ENCODE measurements around the gene IGFL4.

The IGFL4 gene

DNA sequence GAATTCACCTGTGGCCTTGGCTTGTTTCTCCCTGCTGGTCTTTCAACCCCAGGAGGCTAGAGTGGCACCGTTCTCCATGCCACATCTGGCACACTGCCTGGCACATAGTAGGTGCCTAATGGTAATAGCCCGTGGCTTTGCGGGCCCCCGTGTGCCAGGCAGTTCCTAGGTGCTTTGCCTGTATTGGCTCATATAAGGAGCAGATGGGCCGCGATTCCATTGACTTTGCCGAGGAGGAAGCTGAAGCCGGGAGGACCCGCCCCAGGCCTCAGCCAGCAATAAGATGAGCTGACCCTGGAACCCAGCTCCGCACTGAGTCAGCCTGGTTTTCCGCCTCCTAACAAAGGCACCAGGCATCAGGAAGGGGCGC lies 18.8 kb downstream of the IGFL4 start:
- DNase-seq (ENCODE audit: low read depth in 2 of 3, low spot score in 2 of 3), result no peak

DNA sequence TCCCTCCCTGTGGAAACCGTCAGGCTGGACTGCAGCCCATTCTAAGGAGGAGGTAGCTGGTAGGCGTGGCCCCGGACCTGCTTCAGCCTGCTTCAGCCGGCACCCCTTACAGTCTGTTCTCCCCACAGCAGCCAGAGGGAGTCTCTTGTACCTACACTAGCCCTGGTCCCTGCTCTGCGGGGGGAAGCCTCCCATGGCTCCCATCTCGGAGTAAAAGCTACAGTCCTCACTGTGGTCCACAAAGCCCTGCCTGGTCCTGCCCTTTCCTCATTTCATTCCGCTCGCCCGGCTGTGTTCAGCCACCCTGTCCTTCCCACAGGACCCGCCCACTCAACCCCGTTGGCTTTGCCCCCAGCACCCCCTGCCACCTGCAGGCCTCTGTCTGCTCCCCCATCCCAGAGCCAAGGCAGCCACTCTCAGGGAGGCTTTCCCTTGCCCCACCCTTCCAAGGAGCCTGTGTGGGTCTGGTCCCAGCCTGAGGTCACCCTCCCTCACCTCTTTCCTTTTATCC lies 19.2 kb downstream of the IGFL4 start:
- DNase-seq (ENCODE audit: low read depth in 2 of 3, low spot score in 2 of 3), result no peak

DNA sequence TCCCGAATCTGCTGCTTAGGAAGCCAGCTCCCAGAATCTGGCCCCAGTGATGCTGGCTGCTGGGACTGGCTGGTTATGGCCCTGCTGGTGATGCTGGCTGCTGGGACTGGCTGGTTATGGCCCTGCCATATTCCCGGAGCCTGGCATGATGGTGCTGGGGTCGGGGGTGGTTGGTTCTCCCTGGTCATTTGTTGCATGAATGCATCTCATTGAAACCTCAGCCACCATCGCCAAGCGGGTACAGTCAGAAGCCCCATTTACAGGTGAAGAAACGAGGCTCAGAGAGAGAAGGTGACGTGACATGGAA lies 20.0 kb downstream of the IGFL4 start:
- no peak for DNase-seq (ENCODE audit: low read depth in 2 of 3, low spot score in 2 of 3)

DNA sequence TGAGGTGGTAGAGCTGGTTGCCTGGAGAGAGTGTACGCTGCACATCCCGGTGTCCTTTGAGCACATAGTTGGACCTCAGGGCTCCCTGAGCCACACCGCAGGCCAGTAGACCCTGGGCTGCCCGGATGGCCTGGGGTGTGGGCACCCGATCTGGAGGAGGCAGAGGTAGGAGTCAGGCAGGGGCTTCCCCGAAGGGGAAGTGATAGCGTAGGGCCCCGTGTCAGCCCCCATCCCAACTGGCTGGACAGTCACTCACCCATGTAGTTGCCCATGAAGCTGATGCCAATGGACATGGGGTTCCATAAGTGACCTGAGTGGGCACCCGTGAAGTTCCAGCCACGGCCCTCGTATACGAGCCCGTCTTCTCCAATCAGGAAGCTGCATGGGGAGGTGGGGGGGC lies 21.5 kb downstream of the IGFL4 start:
- no peak for DNase-seq (ENCODE audit: low read depth in 2 of 3, low spot score in 2 of 3)

DNA sequence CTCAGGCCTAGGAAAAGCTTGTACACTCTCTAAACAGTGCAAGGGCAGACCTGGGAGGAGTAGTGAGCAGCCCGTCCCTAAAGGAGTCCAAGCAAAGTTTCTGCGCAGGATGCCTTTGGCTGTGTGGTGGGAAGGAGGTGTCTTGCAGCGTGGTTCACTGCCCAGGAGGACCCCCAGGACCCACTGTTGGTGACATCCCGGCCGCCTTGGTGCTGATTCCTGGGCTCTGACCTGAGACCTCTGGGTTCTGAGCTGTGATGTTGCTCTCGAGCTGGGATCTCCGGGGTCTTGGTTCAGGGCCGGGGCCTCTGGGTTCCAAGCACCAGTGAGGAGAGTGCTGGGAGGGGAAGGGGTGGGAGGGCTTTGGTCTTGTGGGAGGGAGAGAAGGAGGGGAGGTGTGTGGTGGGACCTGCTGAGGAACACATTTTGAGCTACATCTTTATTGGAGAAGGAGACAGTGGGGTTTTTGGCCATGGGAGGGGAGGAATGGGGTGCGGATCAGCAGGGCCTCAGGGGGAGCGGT lies 22.0 kb downstream of the IGFL4 start:
- DNase-seq (ENCODE audit: low read depth in 2 of 3, low spot score in 2 of 3), result no peak

DNA sequence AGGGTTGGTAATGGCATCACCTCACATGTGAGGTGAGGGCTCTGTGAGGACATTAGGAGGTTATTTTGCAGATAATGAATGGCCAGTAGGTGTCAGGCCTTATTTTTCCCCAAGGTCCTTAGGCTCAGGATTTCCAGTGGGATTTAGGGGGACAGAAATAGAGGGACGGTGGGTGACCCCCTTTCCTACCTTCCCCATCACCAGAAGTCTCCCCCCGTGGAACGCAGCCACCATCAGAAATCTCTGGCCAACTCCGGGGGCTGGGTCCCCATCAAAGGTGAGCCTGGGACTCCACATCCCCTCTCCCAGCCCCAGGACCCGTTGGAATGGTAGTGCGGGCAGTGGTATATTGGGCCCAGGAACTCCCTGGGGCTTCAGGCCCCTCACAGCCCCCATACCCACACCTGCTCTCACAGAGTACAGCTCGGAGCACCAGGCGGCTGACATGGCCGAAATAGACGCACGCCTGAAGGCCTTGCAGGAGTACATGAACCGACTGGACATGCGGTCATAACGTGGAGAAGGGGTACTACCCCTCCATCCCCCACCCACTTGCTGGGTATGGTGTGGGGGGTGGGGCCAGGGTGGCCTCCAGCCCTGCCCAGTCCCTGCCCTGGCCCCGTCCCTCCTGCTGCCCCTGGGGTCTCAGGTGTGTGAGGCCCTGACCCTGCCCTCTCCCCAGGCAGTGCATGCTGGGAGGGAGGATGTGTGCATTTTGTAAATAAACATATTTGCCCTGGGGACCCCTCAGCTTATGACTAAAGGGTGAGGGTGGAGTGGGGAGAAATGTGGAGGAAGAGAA lies 22.7 kb downstream of the IGFL4 start:
- no peak for DNase-seq (ENCODE audit: low read depth in 2 of 3, low spot score in 2 of 3)

DNA sequence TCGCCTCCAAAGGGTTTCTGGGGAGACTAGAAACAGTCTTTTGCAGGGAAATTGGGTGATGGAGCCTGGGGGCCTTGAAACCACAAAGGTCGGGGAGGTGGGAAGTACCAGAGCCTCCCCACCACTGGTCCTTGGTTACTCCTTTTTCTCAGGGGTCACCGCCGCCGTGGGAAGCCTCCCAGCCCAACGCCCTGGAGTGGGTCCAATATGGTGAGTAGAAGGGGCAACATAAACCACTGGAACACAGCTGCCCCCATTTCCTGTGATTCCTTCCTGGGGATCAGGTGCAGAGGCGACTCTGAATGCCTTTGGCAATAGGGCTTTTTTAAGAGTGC lies 23.7 kb downstream of the IGFL4 start:
- DNase-seq (ENCODE audit: low read depth in 2 of 3, low spot score in 2 of 3), result no peak

DNA sequence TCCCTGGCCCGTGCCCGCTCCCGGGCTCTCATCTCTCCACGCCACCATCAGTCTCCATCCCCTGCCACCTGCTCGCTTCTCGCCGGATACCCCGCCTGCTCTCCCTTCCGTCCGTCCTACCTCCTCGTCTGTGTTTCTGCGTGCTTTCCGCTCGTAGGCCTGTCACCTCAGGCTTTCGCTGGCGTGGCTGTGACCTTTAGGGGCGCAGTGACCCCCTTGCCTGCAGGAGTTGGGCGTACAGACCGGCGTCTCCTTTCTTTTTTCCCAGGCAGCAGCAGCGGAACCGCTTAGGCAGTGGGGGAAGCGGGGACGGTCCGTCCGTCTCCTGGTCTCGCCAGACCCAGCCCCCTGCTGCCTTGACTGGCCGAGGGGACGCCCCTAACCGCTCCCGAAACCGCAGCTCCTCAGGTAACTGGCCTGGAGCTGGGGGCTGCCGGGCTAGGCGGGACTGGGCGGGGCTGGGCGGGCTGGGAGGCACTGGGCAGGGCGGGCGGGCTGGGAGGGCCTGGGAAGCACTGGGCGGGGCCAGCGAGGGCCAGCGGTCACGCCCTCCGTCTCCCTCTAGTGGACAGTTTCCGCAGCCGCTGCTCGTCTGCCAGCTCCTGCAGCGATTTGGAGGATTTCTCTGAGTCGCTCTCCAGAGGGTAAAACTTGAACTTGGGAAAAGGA lies 24.2 kb downstream of the IGFL4 start:
- DNase-seq (ENCODE audit: low read depth in 2 of 3, low spot score in 2 of 3), result peak; percentile 62 to 63 (median 63)

DNA sequence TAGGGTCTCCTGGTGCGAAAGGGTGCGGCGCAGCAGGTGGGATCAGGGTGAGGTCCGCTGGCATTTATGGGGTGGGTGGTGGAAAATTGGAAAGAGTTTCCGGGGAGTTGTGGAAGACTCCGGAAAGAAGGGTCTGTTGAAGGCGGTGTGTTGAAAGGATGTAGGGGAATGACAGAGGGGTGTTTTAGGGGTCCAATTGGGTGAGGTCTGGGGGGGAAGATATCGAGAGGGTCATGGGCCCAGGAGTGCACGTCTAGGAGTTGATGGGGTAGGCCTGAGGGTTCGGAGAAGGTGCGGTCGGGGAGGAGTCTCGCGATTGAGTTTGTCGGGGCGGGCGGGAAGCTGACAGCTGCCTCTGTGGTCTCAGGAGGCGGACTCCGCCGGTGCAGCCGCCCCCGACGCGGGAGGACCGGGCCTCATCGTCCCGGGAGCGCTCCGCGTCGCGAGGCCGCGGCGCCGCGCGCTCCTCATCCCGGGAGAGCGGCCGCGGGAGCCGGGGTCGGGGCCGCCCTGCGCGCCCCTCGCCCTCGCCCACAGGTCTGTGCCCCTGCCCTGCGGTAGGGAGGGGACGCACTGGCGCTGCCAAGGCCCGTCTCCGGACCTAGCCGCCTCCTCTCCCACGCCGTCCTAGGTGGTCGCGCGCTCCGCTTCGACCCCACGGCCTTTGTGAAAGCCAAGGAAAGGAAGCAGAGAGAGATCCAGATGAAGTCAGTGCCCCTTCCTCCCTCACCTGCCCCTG lies 24.9 kb downstream of the IGFL4 start:
- no peak for DNase-seq (ENCODE audit: low read depth in 2 of 3, low spot score in 2 of 3)

DNA sequence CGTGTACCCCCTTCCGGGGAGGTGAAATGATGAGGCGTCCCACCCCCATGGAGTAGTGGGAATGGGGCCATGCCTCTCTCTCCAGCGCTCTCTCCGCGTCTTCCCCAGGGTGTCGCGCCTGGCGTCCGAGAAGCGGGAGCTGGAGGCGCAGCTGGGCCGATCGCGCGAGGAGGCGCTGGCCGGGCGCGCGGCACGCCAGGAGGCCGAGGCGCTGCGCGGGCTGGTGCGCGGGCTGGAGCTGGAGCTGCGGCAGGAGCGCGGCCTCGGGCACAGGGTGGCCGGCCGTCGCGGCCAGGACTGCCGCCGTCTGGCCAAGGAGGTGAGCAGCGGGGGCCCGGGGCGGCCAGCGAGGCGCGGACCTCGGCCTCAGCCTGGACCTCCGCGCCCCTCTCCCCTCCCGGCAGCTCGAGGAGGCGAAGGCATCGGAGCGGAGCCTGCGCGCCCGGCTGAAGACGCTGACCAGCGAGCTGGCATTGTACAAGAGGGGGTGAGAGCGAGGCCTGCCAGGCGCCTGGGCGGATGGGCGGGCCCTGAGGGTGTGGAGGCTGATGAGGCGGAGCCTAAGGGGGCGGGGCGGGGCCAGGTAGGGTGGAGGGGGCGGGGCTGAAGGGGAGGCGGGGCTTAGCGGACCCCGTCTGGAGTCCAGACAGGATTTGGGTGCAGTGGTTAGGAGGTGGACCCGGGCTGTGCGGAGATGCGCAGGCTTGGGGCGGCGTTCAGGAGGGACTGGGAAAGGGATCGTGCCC lies 25.7 kb downstream of the IGFL4 start:
- peak in 1 of 3 experiments; percentile 38 for DNase-seq (ENCODE audit: low read depth in 2 of 3, low spot score in 2 of 3)

DNA sequence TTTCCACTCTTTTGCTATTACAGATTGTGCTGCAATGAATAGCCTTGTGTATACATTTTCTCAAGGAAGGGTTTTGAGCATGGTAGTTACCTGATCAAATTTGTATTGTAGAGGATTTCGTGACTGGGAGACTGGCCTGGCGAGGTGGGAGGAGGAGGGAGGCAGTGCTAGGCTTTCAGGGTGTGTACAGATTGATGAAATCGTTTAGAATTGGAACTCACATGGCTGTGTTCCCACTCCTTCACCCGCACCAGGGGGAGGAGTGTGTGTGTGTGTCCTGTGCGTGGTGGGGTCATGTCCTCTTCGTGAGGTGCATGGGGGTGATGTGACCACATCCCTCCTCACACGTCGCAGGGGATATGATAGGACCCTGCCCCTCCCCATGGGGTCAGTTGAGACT lies 26.3 kb downstream of the IGFL4 start:
- no peak for DNase-seq (ENCODE audit: low read depth in 2 of 3, low spot score in 2 of 3)

DNA sequence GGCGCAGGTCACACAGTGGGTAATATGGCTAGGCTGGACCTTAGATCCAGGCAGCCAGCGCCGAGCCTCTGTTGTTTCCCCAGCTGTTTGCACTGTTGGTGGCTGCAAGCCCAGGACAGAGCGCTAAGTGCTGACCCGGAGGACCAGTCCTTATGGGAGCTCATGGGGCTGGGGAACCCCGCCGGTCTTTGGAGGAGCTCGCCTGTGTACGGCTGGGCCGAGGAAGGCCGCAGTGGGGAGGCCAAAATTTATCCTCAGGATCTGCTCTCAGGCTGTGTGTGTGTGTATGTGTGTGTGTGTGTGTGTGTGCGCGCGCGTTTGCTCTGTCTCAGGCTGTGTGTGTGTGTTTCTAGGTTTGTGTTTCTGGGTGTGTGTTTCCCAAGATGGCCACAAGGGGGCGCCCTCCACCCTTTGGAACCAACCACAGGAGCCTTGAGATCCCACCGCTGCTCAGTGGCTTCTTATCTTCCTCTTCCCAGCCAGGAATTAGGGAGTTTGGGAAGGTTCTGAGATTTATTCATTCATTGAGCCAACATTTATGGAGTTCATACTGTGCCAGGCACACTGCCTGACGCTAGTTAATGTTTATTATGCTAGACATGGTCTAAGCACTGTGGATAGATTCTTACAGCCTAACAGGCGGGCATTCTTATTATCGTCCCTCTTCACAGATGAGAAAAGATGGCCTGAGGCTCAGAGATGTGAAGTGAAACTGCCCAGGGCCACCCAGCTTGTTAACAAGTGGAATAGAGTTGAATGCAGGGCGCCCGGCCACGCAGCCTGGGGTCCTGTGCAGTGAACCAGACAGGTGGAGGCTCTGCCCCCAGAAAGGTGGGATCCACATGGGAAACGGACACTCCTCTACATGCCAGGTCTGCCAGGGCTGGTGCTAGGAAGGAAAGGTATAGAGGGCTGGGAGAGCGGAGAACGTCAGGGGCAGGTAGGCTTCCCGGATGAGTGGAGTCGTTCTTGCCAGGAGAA lies 31.0 kb downstream of the IGFL4 start:
- peak in 2 of 3 experiments; percentile 34 to 56 for DNase-seq (ENCODE audit: low read depth in 2 of 3, low spot score in 2 of 3)

DNA sequence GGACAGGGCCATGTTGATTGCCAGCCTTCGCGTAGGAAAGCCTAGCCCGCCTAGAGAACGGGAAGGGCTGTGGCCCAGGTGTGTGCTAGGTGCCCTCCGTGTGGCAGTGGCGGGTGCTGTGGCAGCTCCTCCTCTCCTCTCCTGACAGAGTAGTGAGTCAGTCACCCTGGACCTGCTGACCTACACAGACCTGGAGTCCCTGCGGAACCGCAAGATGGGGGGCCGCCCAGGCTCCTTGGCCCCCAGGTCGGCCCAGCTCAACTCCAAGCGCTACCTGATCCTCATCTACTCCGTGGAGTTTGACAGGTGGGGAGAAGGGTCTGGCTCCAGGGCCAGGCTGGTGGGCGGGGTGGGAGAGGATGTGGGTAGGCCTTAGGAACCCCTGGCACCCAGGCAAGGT lies 34.4 kb downstream of the IGFL4 start:
- DNase-seq (ENCODE audit: low read depth in 2 of 3, low spot score in 2 of 3), result no peak

DNA sequence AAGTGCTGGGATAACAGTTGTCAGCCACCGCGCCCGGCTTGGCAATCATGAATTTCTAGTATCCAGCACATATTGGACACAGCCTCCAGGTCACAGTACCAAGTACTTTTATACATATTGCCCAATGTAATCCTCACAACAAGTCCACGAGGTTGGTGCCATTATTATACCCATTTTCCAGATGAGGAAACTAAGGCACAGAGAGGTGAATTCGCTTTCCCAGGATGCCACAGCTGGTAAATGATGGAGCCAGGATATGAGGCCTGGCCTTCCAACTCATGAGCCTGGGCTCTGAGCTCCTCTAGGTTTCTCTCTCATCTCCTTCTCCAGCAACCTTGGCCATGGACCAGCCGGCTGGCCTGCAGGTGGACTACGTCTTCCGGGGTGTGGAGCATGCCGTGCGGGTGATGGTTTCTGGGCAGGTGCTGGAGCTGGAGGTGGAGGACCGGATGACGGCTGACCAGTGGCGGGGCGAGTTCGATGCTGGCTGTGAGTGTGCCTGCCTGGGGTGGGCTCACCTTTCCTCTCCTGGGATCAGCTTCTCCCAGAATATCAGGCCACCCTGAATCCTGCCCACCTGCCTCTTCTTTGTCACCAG lies 38.0 kb downstream of the IGFL4 start:
- DNase-seq (ENCODE audit: low read depth in 2 of 3, low spot score in 2 of 3), result no peak

DNA sequence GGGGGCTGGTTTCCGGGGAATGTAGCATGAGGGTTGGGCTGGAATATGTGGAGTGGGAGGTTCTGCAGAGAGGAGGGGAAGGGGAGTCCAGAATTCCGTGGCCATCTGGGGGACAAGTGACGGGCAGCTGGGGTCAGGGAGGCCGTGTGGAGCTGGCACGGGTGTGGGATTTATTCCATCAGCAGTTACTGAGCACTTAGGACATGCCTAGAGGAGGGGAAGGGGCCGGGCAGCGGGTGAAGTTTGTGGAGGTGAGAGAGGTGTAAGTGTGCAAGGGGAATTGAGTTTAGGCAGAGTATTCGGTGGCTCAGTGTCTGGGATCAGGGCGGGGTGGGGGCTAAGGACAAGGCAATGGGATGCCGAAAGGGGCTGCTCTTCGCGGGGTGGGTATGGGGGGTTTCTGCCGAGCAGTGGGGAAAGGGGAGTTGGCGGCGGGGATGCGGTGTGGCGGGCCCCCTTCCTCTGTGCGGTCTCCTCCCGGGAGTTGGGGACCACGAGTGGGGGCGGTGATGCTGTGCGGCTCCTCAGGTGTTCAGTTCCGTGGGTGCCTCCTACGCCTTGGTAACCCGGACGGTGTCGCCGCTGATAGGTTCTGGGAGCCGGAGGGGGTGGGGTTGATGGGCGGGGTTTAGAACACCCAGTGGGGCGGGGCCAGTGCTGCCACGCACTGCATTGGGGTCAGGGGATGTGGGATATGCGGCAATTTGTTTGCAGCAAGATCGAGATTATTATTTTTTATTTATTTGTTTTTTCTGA lies 40.1 kb downstream of the IGFL4 start:
- peak in 1 of 3 experiments; percentile 22 for DNase-seq (ENCODE audit: low read depth in 2 of 3, low spot score in 2 of 3)

DNA sequence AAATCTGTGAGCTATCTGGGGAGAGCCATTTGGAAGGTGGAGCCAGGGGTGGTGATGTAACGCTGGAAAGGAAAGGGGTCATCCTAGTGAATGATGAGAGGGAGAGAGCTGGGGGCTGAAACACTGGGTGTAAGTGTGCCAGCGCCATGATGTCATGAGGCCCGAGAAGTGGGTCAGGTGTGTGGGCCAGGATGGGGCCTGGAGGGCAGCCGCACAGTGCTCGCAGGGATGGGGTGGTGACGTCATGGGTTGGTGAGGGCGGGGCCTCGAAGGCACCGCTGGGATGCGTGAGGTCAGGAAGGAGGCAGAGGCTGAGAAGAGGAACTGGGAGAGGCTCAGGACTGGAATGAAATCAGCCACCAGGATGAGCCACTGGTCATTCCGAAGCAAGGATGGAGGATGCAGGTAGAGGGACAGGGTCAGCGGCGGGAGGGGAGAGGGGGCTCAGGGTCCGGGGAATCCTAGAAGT lies 41.1 kb downstream of the IGFL4 start:
- DNase-seq (ENCODE audit: low read depth in 2 of 3, low spot score in 2 of 3), result no peak

DNA sequence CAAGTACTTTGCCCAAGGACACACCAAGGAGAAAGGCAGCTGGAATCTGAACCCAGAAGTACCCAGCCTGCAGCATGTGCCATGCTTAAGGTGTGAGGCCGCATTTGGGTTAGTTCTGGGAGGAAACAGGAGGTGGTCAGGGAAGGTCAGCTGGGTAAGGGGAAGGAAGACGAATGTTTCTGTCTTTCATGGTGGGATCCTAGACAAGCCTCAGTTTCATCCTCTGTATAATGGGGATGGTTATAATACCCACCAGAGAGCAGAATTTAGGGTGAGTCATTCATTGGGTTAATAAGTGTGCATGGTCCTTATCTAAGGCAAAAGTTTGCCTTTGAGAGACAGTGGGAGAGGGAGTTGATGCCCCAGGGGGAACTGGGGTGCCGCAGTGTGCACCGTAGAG lies 42.0 kb downstream of the IGFL4 start:
- no peak for DNase-seq (ENCODE audit: low read depth in 2 of 3, low spot score in 2 of 3)

DNA sequence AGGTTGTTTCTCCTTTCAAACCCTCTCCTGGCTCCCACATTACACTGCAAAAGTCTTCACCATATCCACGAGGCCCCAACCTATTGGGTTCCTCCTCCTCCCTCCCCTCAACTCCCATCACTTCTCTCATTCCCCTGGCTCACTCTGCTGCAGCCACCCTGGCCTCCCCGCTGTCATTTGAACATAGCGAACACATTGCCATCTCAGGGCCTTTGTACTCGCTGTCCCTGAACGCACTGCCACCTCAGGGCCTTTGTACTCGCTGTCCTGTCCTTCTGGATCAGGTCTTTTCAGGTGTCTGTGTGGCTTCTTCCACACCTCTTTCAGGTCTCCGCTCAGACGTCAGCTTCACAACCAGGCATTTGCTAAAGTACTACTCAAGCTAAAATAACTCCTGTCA lies 43.9 kb downstream of the IGFL4 start:
- no peak for DNase-seq (ENCODE audit: low read depth in 2 of 3, low spot score in 2 of 3)
